Dermis blood vessel endothelial cell (primary cell): ENCODE data around the gene USH1C. TPM values are rescaled to one million over a fixed set of nuclear protein-coding genes. Genes with fewer than 3 reads are reported as not detected.

Experiments used
- DNase-seq: peaks from one replicate; pipeline ENCODE4 v3.0.0; 2010
- total RNA-seq: library from RNA; depleted of rRNA; stranded (reverse); fragments of >200 nt; gene quantifications from 2 replicates; pipeline ENCODE4 v1.2.3, GENCODE V29; 2014

Gene USH1C
- total RNA-seq, 1 donor from 2014 or later = not detected

DNA sequence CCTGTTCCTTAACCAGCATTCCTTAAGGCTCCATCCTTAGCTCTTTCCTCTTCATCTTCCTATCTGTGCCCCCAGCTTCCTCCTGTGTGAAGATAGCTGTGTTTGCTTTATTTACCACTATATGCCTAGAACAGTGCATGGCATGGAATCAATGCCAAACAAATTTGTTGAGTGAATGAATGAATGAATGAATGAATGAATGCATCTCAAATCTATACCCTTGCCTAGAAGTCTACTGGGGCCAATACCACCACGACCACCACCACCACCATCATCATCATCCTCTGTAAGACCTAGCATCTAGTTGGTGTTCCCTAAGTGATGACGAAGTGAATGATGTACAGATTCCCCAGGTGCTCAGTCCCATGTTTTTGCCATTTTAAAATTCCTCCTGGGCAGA is 2.0 kb upstream of the USH1C start:
- DNase-seq = no peak

DNA sequence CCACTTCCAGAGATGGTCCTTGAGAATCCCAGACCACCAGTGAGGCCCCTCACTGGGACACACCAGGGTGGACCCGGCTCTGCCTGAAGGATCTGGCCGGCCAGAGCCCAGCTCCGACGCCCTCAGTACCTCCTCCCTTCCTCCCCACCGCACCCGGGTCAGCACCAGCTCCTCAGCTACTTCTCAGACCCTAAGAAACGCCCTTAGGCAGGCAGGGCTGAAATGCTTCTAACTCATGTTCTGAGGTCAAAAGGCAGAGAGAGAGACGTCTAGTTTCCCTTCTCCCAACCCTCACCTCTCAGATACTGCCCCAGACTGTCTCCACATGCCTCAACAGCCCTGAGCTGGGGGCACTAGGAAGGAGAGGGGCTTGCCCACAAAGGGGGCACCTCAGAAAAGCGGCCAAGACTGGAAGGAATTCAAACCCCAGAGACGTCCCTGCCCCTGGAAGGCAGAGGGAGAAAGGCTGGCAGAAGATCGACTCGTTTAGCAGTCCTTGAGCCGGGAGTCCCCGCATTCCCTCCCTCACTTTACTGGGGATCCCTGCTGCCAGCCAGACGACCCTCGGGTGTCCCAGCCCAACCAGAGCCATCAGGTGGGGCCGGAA is 539 bp downstream of the USH1C start:
- no peak for DNase-seq

DNA sequence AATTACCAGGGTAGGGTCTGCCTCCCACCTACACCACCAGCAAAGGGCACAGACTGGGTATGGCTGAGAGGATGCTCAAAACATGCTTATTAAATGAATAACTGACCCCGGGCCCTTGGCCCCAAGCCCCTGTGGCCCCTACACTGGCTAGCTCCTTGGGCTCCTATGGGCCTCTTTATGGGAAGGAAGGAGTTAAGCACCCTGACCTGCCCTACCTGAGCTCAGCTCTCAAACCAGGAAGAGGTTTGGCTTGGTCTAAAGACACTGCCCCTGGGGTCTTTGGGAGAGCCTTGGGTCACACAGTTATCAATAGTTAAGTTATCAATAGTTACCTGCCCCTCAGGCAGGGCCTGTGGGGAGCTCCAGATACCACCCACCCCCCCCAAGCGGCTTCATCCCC is 1.2 kb downstream of the USH1C start:
- no peak for DNase-seq

DNA sequence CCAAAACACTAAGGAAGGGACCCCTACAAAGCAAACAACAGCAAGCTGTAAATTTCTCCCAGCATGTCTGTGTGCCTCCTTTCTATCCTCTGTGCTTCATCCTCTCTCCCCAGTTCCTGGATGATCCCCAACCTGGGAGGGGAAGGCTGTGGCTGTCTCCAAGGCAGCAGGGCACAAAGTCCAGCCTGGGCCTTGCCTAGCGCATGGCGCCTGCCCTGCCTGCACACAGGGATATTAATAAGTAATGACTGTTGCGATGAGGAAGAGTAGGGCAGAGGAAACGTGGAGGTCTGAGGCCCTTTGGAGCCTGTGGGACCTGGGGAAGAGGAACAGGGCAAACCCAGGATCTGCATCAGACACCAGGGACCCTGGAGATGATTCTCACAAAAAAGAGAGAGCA is 2.0 kb downstream of the USH1C start:
- DNase-seq = no peak

DNA sequence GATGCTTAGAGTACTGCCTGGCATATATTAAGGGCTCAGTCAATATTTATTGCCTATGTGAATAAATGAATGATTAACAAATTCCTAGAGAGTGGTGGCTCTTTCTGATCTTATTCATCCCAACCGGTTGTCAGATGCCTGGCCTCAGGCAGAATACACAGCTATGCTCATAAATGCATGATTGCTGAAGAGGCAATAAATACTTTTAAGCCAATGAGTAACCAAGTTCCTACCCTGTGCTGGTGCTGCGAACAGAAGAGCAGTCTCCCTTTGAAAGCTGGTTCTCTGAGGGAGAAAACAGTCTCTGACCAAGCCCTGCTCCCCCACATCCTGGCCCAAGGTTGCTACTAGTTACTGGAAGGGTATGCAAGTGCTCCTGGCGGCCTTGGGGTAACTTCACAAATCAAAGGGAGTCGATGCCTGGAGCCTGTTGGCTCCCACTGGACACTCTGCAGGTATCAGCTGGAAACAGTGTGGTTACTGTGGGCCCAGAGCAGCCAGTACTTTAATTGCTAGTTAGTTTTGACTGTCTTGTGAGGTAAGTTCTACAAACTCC is 2.8 kb downstream of the USH1C start:
- DNase-seq = no peak

DNA sequence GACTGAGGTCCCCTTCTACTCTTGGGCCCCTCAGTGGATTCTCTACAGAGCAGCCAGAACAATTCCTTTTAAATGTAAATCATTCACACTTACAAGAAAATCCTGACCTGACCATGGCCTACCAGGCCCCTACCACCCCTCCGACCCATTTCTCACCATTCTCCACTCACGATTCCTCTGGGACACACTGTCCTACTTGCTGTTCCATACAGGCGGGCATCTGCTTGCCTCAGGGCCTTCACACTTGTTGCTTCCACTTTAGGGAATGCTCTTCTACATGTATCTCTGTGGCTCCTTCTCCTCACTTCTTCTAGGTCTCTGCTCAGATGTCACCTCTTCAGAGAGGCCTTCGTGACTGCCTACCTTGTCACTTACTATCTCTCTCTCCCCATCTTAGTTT is 3.4 kb downstream of the USH1C start:
- DNase-seq = no peak

DNA sequence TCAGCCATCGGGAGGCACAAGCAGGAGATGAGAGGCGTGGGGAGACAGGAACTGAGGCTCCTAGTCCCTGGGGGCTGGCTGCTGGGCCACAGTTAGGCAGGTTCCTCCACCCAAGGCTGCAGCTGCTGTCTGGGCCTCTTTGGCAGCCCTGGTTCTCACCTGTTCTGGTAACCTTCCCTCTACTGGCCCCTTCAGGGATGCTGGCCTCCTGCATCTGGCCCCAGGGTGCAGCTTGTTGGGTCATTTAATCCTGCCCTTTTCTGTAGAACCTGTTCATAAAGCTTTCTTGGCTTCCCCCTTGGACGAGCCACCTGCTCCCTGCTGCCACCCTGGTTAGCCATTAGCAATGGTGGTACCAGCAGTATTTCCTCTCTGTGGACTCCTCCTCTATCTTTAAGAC is 5.5 kb downstream of the USH1C start:
- DNase-seq = no peak

DNA sequence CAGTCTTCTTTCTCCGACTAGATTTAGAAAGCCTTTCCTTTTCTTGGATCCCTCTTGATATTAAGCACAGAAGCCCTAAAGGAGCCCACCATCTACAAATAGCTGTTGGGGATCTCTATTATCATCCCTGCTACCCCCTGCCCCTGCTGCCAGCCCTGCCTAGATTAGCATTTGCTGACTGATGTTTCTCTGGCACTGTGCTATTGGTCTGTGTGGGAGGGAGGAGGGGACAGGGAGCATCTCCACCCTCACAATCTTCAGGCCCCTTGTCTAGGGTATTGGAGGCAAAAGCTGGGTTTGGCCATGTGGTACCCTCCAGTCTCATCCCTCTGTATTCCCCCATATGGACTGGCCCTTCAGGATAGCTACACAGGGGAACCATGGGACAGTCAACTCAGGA is 6.2 kb downstream of the USH1C start:
- DNase-seq = no peak

DNA sequence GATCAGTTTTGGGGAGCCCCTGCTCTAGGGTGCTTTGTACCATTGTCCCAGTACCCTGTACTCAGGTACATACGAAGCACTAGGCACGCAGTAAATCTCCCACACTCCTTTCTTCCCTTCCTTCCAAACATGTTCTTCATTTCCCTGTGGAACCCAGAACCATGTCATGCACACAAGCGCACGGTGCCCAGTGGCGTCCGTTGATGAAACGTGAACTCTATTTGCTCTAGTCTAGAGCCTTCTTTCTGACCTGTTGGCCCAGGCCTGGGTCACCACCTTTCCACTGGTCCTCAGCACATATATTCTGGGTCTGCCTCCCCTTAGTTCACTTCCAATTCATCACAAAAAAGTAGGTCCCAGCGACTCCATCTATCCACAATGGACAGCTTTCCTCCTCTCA is 7.0 kb downstream of the USH1C start:
- DNase-seq = no peak

DNA sequence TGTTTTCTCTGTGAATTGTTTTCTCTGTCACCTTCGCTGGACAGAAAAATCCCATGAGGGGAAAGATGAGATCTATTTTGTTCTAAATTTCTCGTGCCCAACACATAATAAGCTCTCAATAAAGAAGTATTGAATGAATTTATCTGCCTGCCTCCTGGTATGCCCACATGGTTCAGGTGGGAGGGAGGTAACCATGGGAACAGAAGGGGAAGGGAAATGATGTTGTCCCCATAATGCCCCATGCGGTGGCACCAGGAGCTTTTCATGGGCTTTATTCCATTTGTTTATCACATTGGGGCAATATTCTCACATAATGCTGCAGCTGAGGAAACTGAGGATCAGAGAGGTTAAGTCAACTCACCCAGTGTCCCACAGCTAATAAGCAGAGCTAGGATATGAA is 8.7 kb downstream of the USH1C start:
- no peak for DNase-seq

DNA sequence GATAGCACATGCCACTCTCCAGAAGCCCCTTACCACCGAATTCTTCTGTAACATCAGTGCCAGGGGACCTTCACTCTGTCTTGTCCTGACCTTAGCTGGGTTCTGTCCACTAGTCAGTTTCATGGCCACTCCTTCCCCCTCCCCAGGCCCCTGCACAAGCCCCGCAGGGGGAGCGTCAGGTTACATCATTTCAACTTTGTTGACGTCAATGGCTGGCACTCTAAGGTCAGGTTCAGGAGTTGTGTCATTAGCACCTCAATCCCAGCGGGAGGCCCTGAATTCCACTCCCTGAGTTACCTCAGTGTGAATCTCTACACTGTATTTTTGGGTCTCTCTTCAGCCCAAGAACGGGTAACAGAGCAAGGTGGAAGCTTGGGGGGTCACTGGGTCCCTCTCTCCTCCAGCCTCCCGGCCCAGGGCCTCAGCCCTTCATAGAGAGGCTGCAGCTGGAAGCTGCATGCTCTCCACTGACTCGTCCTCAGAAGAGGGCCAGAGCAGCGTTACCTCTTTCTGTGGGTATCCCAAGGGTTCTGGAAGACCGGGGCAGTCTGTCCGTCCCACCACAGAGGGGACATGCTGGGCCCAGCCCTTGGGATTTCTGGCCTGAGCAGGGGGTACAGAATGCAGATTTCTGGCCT is 10.3 kb downstream of the USH1C start:
- no peak for DNase-seq

DNA sequence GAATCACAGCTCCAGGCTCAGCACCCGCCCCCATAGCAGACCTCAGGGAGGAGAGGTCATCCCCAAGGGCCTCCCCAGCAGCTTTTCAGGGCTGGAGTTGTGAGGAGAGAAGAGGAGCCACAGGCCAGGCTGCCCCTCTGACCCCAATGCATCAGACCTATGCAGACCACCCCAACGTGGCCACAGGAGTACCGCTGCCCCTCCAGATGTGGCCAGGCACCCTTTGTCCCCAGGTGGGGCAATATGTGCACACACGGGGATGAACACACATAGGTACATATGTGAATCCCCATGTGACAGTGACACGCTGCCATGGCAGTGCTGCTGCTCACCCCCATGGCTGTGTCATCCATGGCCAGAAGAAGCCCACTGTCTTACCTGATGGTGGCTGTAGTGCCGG is 10.9 kb downstream of the USH1C start:
- DNase-seq = no peak

DNA sequence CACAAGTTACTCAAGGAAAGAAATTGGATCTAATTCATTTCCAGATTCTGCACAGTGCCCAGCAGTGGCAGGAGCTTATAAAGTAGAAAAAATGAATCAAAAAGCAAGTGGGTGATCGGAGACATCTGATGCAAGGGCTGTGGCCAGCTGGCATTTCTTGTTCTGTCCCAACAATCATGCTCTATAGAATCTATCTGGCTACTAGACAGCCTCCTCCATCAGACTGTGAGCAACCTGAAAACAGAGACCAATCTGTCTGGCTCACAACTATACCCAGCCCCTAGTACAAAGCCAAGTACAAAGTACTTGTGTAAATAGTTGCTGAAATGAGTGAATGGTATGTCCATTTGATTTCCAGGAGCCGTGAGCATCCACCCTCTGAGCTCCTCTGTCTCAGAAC is 11.4 kb downstream of the USH1C start:
- DNase-seq = no peak

DNA sequence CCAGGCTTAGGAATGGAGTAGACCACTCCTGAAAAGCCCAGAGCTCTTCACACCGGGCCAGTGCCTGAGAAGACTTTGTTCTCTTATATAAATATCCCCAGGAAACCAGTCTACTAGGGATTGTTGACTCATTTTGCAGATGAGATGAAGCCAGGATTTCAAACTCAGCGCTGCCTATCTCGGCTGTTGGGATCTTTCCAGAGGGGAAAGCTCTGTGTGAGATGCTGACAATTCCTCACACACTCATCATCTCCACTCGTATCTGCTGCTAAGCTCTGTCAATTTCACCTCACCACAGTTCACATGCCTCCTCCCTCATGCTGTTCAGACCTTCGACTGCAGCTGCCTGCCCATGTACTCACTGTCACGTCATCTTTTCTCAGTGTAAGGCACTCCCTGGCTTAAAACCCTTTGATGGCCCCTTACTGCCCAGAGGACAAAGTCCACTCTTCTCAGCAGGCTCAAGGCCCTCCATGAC is 12.5 kb downstream of the USH1C start:
- peak; percentile 47 for DNase-seq

DNA sequence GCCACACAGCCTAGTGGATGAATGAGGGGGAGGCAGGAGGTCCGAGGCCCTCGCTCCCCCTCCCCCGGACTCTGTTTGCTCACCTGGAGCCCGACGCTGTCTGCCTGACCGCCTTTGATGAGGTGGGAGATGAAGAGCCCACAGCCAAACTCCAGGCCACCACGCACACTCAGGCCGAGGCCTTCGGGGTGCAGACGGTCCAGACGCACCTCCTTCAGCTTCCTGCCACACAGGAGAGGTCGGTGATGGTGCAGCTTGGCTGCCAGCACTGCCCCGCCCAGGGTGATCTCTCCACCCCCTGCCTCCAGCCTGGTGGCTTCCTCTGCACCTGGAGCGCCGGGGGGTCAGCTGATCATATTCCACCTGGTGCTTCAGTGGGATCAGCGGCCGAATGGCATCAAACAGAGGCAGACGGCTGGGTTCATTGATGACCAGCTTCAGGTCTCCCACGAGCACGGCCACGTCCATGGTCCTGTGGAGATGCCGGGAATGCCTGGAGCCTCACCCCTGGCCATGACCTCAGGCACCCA is 13.1 kb downstream of the USH1C start:
- DNase-seq = no peak

DNA sequence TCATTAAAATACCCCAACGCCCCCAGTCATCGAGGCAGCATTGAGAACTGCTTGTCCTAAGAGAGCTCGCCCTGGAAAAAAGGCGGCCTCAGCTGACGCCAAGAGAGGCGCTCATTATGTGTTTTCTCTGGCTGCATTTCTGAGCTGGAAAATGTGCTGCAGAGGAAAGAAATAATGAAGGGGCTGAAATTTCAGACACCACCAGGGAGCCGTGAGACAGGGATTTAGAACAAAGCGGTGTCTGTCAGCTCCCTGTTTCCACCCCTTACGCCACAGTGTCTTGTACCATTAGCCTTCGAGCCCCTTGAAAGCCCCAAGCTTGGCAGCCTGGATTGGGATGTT is 14.4 kb downstream of the USH1C start:
- no peak for DNase-seq

DNA sequence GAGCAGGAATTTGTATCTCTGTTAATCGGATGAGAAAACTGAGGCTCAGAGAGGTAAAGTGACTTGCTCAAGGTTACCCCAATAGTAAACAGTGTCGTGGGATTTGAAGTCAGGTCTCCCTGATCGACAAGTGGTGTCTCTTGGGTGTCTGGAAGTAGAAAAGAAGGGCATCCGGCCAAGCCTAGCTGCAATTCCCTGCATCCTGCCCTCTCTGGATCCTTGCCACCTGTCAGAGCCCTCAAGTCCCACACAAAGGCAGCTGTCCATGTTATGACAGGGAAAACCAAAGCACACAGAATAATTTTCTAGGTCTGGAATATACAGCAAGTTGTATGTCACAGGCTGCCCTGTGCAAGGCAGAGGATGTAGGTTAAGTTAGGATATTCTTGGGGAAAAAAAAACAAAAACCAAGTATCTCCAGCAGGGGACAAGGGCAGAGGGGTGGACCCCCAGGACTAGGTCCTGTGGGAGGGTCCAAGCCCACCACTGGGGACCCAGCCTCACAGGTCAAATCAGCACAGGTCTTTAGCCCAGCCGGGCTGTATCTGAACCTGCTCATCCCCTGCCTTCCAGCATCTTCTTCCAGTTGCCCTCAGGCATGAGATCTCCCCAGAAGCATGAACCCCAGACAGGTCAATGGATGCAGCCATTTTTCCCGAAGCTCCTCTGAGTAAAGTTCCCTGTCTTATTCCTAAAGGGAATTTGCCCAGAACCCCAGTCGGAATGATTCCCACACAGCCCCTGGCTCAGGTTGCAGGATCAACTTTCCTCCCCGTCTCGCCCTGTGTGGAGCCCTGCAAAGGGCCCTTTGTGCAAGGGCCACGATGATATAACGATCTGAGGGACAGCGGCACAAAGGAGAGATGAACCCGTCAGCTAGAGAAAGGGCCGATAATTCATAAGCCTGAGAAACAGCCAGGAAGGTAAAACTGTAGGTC is 15.0 kb downstream of the USH1C start:
- DNase-seq = peak; percentile 10

DNA sequence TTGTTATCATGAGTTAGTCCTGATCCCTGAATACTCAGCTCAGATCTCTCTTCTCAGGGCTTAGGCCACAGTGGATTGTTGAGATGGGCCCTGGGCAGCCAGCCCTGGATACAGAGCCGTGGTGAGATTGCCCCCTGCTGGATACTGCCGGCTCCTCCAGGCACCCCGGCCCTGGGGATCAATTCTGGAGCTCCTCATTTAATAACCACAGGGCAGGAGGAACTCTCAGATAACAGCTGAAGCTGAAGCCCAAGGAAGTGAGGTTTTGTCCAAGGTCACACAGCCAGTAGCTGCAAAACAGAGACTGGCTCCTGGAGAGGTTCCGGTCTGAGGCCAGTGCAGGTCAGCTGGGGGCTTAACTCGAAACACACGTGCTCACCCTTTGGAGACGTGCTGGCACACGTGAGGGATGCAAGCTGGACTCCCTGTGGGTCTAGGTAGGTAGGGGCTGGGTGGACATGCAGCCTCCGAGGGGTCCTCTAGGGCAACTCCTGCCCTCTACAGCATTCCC is 16.0 kb downstream of the USH1C start:
- DNase-seq = peak; percentile 68

DNA sequence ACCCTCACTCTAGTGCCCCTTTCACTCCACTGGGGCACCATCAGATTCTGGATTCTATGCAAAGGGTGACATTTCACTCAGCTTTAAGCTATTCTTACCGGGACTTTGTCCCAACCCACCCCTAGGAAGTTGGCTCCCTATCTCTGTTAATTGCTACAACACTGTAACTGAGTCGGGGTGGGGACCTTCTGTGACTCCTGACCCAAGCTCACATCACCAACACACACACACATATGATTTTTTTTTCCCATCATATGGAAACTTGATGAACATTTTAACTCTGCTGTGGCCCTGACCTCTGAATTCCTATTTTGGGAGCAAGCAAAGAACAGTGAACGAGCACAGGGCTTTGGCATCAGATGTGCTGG is 16.6 kb downstream of the USH1C start:
- no peak for DNase-seq

DNA sequence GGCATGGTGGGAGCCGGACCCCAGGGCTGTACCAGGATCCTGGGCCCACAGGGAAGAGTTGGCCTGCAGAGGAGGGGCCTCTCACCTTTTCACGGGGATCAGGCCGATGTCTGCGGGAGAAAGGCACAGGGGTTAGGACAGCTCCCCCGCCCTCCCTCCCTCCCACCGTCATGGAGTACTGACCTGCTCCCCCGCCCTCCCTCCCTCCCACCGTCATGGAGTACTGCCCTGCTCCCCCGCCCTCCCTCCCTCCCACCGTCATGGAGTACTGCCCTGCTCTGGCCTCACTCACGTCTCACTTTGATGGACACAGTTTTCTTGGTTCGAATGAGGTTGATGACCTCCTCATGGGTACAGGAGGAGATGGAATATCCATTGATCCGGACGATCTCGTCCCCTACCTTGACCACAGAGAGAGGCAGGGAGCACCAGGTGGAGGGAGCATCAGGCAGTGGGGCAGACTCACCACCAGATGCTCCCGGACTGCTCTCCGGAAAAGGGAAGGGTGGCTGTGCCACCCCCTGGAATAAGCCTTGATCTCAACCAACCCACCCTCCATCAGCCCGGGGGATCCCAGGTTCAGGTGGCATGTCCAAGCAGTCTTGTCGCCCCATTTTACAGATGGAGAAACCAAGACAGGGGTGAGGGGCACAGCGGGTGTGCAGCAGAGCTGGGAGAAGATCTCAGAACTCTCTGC is 17.1 kb downstream of the USH1C start:
- no peak for DNase-seq

DNA sequence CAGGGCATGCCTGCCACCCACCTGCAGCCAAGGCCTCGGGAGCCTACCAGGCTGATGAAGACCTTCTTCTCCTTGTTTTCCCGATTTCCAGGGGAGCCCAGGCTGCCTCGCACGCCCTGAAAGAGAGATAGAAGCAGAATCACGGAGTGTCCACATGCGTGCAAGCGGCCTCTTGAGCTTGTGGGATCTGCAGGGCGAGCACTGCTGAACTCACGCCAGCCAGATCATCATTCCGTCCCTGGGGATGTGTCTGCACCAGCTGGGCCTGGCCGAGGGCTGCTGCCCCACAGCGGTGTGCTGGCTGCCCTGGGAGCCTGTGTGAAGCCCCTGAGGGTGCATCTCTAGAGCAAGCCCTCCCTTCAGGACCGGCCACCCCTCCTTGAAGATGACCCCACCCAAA is 17.9 kb downstream of the USH1C start:
- no peak for DNase-seq

DNA sequence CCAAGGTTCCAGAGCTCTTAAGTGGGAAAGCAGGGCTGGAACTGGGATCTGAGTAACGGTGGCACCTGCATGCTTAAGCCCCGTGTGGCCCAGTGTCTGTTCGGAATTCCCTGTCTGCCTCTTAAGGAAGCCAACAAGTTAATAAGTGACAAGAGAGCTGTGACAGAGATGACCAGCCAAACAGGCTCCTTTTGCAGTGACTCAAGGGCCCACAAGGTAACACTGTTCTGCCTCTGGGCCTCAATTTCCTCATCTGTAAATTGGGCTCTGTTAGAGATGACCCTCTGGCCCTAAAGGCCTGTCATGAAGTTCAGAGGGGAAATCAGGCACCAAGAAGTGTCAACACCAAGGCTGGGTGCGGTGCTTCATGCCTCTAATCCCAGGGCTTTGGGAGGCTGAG is 18.6 kb downstream of the USH1C start:
- no peak for DNase-seq

DNA sequence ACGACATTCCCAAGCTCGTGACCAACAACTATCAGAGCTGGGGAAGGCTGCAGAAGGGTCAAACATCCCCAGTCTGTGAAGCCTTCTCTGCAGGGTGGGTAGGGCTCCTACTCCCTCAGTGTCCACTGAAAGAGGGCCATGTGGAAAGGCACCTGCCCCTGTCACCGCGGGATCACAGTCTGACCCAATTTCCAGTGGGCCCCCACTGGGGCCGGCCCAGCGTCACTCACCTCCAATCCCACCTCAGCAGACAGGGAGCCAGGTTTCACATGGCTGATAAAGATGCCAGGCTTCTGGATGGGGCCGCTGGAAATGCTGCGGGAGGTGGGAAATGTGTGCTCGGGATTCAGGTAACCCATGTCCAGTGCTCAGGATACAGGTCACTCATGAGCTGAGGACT is 20.0 kb downstream of the USH1C start:
- no peak for DNase-seq
